Calu3 (cell line): Measurements from ENCODE around the gene DRC7. TPM values are rescaled to one million over a fixed set of nuclear protein-coding genes. Genes with fewer than 3 reads are reported as not detected.

Experiments
- BruUV-seq: library from RNA; stranded (reverse); fragments of 400-500 nt; replicated peaks from 2 replicates; lab custom pipeline; 2021; lab: Mats Ljungman, UMichigan
- CTCF ChIA-PET: fragments of 300-600 bp; sonication (Branson Sonifier 250); formaldehyde crosslinking; loops from one replicate; lab custom pipeline; 2022; ENCODE audit warnings: antibody characterized with exemption; lab: Charles Lee
- DNase-seq: peaks from one replicate; pipeline ENCODE4 v3.0.0; 2022
- H3K27ac Mint-ChIP-seq: one replicate; pipeline ENCODE4 v1.8.0; 2022; ENCODE audit warnings: mixed read lengths; ENCODE audit not compliant: unreplicated experiment
- H3K27me3 Mint-ChIP-seq: one replicate; pipeline ENCODE4 v1.8.0; 2022; ENCODE audit warnings: mixed read lengths; ENCODE audit not compliant: unreplicated experiment
- H3K36me3 Mint-ChIP-seq: one replicate; pipeline ENCODE4 v1.8.0; 2022; ENCODE audit warnings: mild to moderate bottlenecking, moderate library complexity, mixed read lengths; ENCODE audit not compliant: insufficient read depth, unreplicated experiment
- H3K4me1 Mint-ChIP-seq: one replicate; pipeline ENCODE4 v1.8.0; 2022; ENCODE audit warnings: mild to moderate bottlenecking, low read depth, mixed read lengths; ENCODE audit not compliant: unreplicated experiment
- H3K4me3 Mint-ChIP-seq: one replicate; pipeline ENCODE4 v1.8.0; 2022; ENCODE audit warnings: mild to moderate bottlenecking, low read depth, moderate library complexity, mixed read lengths; ENCODE audit not compliant: unreplicated experiment
- H3K9me3 Mint-ChIP-seq: one replicate; pipeline ENCODE4 v1.8.0; 2022; ENCODE audit warnings: low read depth, mixed read lengths; ENCODE audit not compliant: unreplicated experiment
- intact Hi-C: fragments of 100-400 bp; cut with micrococcal nuclease; formaldehyde crosslinking; loops from one replicate; pipeline ENCODE4 v1.10.0; 2022; ENCODE audit not compliant: unreplicated experiment
- total RNA-seq: library from RNA; stranded (reverse); gene quantifications from 2 replicates; pipeline ENCODE4 v1.2.3, GENCODE V29; 2022
- TF ChIP-seq, protein P1 (sequence below): fragments of 200-600 bp; IDR thresholded peaks from one replicate; pipeline ENCODE4 v1.8.0; 2022; ENCODE audit warnings: antibody characterized with exemption; ENCODE audit not compliant: unreplicated experiment

The DRC7 gene
- total RNA-seq, 1 experiment from 2014 or later: not detected

DNA sequence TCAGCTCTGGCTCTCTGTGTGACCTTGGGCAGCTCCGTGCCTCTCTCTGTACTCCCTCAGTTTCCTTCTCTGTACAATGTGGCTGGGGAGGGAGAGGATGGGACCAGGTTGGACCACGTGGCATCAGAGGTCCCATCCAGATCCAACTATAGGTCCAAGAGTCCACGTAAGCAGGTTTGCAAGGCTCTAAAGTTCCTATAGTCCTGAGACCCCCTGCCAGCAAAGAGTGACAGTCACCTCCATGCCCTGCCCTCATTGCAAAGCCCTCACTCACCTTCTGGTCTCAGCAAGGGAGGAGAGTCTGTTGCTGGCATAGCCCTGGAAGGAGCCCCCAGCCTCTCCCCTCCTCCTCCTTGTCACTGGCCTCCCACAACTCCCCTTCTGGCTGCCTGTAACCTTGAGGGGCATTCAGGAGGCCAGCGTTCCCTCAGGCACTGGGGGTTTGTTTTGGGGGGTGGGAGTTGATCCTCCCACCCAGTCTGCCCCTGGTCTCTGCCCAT is 6.1 kb upstream of the DRC7 start:
- H3K36me3 Mint-ChIP-seq: no peaks in the 10 kb centered on the region
- no peaks in the 10 kb centered on the region for H3K9me3 Mint-ChIP-seq
- TF ChIP-seq, protein P1, sequence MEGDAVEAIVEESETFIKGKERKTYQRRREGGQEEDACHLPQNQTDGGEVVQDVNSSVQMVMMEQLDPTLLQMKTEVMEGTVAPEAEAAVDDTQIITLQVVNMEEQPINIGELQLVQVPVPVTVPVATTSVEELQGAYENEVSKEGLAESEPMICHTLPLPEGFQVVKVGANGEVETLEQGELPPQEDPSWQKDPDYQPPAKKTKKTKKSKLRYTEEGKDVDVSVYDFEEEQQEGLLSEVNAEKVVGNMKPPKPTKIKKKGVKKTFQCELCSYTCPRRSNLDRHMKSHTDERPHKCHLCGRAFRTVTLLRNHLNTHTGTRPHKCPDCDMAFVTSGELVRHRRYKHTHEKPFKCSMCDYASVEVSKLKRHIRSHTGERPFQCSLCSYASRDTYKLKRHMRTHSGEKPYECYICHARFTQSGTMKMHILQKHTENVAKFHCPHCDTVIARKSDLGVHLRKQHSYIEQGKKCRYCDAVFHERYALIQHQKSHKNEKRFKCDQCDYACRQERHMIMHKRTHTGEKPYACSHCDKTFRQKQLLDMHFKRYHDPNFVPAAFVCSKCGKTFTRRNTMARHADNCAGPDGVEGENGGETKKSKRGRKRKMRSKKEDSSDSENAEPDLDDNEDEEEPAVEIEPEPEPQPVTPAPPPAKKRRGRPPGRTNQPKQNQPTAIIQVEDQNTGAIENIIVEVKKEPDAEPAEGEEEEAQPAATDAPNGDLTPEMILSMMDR: no peak
- intact Hi-C loops: no loop called here
- no TSS peak for BruUV-seq
- no peak overlapping the region for H3K4me3 Mint-ChIP-seq
- CTCF ChIA-PET: no interaction called here
- H3K27ac Mint-ChIP-seq: no peak overlapping the region
- no peak for DNase-seq
- H3K4me1 Mint-ChIP-seq: no peaks in the 10 kb centered on the region
- peaks cover 59% of the 10 kb centered on the region for H3K27me3 Mint-ChIP-seq

DNA sequence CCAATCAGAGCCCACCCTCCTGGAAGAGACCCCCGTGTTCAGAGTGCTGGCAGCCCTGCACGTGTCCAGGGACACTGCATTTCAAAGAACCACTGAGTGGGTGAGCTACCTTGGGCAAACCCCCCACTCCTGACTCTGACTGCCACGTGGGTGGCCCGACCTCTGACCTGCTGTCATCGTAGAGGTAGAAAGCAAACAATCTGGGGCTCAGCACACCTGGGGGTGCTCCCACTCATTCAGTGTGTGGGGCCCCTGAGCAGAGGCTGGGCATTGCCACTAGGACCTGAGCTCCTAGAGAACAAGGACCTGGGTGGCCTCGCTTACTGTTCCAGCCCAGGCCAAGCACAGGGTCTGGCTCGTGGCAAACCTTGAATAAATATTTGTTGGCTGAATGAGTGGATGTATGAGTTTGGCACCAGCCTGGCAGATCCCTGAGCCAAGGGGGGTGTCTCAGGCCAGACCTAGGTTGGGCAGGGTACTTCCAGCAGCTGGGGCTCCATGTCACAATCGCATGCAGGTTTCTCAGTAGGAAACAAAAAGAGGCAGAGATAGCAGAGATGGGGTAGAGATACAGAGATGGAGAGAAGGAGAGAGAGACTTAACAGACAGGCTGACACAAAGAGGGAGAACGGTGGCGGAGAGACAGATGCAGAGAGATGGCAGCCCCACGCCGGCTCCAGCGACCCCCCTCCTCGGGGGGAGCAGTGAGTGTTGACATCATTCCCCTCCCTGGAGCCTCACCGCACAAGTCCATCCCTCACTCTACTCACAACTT is 5.4 kb upstream of the DRC7 start:
- TF ChIP-seq, protein P1: no peak

DNA sequence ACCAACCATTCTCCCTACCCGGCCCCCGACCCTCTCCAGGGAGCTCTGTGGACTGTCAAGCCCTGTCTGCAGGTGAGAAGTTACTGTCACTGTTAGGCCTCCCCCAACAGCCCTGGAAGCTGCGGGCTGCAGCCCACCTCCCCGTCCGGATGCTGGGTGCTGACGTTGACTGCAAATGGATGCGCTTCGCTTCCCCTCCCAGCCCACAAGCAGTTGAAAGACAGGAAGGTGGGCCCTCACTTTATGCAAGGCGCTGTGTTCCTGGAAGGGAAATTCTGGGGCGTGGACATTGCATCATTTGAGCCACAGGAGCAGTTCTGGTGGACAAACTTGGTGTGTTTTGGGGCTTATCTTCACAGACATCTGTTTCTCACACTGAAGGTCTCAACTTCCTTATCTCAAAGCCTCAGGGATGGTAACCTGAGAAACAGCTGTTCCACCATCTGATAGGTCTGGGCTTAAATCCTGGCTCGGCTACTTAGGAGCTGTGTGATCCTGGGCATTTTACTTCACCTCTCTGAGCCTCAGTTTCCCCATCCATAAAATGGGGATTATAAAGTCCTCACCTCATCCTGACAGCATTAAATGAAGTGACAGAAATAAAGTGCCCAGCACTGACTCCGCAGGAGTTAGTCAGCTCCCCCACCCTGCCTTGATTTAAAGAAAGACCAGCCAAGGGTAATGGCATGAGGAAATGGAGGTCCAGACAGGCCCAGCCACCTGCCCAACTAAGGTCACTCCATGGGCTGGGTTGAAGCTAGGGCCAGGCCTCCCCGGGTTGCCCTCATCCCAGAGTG is 4.6 kb upstream of the DRC7 start:
- H3K4me3 Mint-ChIP-seq: no peak overlapping the region
- no peaks in the 10 kb centered on the region for H3K4me1 Mint-ChIP-seq
- CTCF ChIA-PET: interaction anchor here (0.7 kb wide), 1 partner anchor 173 kb away, joined by 4 read pairs; no protein-coding TSS in a partner anchor
- H3K27ac Mint-ChIP-seq: no peak overlapping the region
- no peaks in the 10 kb centered on the region for H3K9me3 Mint-ChIP-seq
- no TSS peak for BruUV-seq
- intact Hi-C loops: no loop called here
- no peak for DNase-seq
- H3K27me3 Mint-ChIP-seq: peaks cover 47% of the 10 kb centered on the region
- no peaks in the 10 kb centered on the region for H3K36me3 Mint-ChIP-seq
- TF ChIP-seq, protein P1: no peak

More for the DNA sequence above, 5.4 kb upstream of the DRC7 start:
- H3K36me3 Mint-ChIP-seq: no peaks in the 10 kb centered on the region
- H3K27me3 Mint-ChIP-seq: peaks cover 55% of the 10 kb centered on the region
- no peaks in the 10 kb centered on the region for H3K9me3 Mint-ChIP-seq
- no peaks in the 10 kb centered on the region for H3K4me1 Mint-ChIP-seq
- H3K27ac Mint-ChIP-seq: no peak overlapping the region
- CTCF ChIA-PET: no interaction called here
- H3K4me3 Mint-ChIP-seq: no peak overlapping the region
- DNase-seq: no peak
- intact Hi-C loops: no loop called here
- BruUV-seq: no TSS peak

DNA sequence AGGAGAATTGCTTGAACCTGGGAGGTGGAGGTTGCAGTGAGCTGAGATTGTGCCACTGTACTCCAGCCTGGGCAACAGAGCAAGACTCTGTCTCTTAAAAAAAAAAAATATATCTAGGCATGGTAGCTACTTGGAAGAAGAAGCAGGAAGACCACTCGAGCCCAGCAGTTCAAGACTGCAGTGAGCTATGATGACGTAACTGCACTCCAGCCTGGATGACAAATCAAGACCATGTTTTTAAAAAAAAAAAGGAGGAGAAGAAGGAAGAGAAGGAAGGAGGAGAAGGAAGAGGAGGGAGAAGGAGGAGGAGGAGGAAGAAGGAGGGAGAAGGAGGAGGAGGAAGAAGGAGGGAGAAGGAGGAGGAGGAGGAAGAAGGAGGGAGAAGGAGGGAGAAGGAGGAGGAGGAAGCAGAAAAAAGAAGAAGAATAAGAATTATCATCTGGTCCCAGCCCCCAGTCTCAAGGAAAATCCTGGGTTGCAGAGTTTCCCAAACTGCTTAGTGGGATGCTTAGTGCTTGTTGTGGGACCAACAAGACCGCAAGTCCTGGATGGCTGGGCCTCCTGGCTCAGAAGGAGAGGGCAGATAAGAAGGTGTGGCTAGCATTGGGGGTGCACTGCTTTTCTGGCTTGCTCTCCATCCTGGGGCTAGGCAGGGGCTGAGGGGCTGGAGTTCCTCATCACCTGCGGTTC is 3.7 kb upstream of the DRC7 start:
- Mint-ChIP-seq H3K36me3 (no peaks in the 10 kb centered on the region), H3K9me3 (no peaks in the 10 kb centered on the region), H3K4me3 (no peak overlapping the region), H3K27ac (no peak overlapping the region), H3K27me3 (peaks cover 39% of the 10 kb centered on the region), H3K4me1 (no peaks in the 10 kb centered on the region)
- CTCF ChIA-PET: interaction anchor here (0.7 kb wide), 1 partner anchor 172 kb away, joined by 4 read pairs; no protein-coding TSS in a partner anchor
- BruUV-seq: no TSS peak
- TF ChIP-seq, protein P1: no peak
- DNase-seq: no peak
- intact Hi-C loops: no loop called here
